Smooth muscle cell of the pulmonary artery (primary cell): ENCODE results near the gene XPO6. TPM values are rescaled to one million over a fixed set of nuclear protein-coding genes. Genes with fewer than 3 reads are reported as not detected.

ENCODE experiments used
- total RNA-seq: library from RNA; depleted of rRNA; stranded (reverse); fragments of >200 nt; gene quantifications from 2 replicates; pipeline ENCODE4 v1.2.3, GENCODE V29; 2014

The XPO6 gene
- 105 and 129 TPM in 2 replicates for total RNA-seq

GRCh38 chr16:28211758-28212531 lies at the start of gene XPO6:
Gene XPO6, minus strand, starts transcription at chr16:28211965. Its CDS starts 597 bp downstream, at chr16:28211368.

GRCh38 chr16:28063591-28064061 lies 148.1 kb downstream of the XPO6 start, which contains the start of gene GSG1L:
Gene GSG1L, minus strand, starts transcription at chr16:28063714. Its CDS starts 290 bp downstream, at chr16:28063424.

Other genes with a start within 250 kb of the XPO6 start
- not detected in 2 replicates for gene GSG1L, start 148.3 kb downstream of the XPO6 start, total RNA-seq
- gene SBK1, start 80.6 kb upstream of the XPO6 start, total RNA-seq, result under 0.01 and 0.03 TPM in 2 replicates
- 0.85 and 0.89 TPM in 2 replicates for gene NPIPB6, start 151.5 kb upstream of the XPO6 start, total RNA-seq
- 105 and 115 TPM in 2 replicates for gene EIF3CL, start 191.9 kb upstream of the XPO6 start, total RNA-seq